ENCODE measurements around the gene NDUFS6. TPM values are rescaled to one million over a fixed set of nuclear protein-coding genes. Genes with fewer than 3 reads are reported as not detected.

NDUFS6 gene
- total and polyA plus RNA-seq, 2 of the 4 experiments (the other 2 are of a cell fraction) = 10.4 to 69.0 TPM

- no peak overlapping the region for H3K18ac ChIP-seq (ENCODE audit: low read depth, low read length)
- no peaks in the 10 kb centered on the region for H3K36me3 ChIP-seq (ENCODE audit: control insufficient read depth, insufficient read depth, low read length)
- H3K4me3 ChIP-seq (ENCODE audit: insufficient read depth, low read depth, low read length) = no peak overlapping the region
- H2BK5ac ChIP-seq (ENCODE audit: low read depth, low read length, poor library complexity, severe bottlenecking) = no peak overlapping the region
- POLR2A ChIA-PET (ENCODE audit: unreplicated experiment) = no interaction called here
- TF ChIP-seq USF2 (IDR thresholded peaks at IDR 0.05; ENCODE audit: low read depth, low read length) (no peak), MXI1 (IDR thresholded peaks at IDR 0.05; ENCODE audit: borderline replicate concordance, low read depth, low read length) (no peak), MAZ (IDR thresholded peaks at IDR 0.05; ENCODE audit: borderline replicate concordance, low read depth, low read length) (no peak), CEBPB (IDR thresholded peaks at IDR 0.05; ENCODE audit: low read depth, low read length) (no peak), RAD21 (IDR thresholded peaks at IDR 0.05; ENCODE audit: low read length) (no peak), ELK1 (IDR thresholded peaks at IDR 0.05; ENCODE audit: borderline replicate concordance, low read depth, low read length) (no peak), SMC3 (IDR thresholded peaks at IDR 0.05; ENCODE audit: low read depth, low read length) (no peak), FOS (IDR thresholded peaks at IDR 0.05; ENCODE audit: low read depth, low read length) (no peak), BHLHE40 (IDR thresholded peaks at IDR 0.05; ENCODE audit: low read depth, low read length) (no peak), NFE2L2 (IDR thresholded peaks at IDR 0.05; ENCODE audit: low read depth, low read length) (no peak), CHD1 (IDR thresholded peaks at IDR 0.05; ENCODE audit: low read depth, low read length) (no peak), RFX5 (IDR thresholded peaks at IDR 0.05; ENCODE audit: low read depth, low read length) (no peak), POLR2A (IDR thresholded peaks at IDR 0.05; ENCODE audit: low read depth, low read length) (no peak), MAFK (IDR thresholded peaks at IDR 0.05; ENCODE audit: low read depth, low read length) (no peak), RCOR1 (IDR thresholded peaks at IDR 0.05; ENCODE audit: insufficient replicate concordance, low read length) (no peak), CTCF (conservative IDR thresholded peaks at IDR 0.05; ENCODE audit: low read depth, low read length) (no peak)
- H3K4me2 ChIP-seq (ENCODE audit: low read depth, low read length) = no peak overlapping the region
- ATAC-seq (ENCODE audit: low read depth) (no peak), DNase-seq (no peak)
- no peak overlapping the region for H4K8ac ChIP-seq (ENCODE audit: low read depth in 2 of 2, low read length in 2 of 2)
- H3K27ac ChIP-seq (ENCODE audit: insufficient read depth, low read length) = no peak overlapping the region
- H3K23ac ChIP-seq (ENCODE audit: low read depth, low read length) = no peak overlapping the region
- in situ Hi-C loops (cut with MboI; ENCODE audit: low sequenced_read_pairs) (no loop called here), dilution Hi-C loops (cut with HindIII; ENCODE audit: low sequenced_read_pairs, unreplicated experiment) (no loop called here), intact Hi-C loops (cut with micrococcal nuclease) (no loop called here)
- peaks cover 28% of the 10 kb centered on the region for H3K27me3 ChIP-seq (ENCODE audit: control insufficient read depth, insufficient read depth, low read length)
- no peak overlapping the region for H3K9ac ChIP-seq (ENCODE audit: low read depth, low read length)
- H4K20me1 ChIP-seq (ENCODE audit: insufficient read depth, low read length) = no peaks in the 10 kb centered on the region
- H3K56ac ChIP-seq (ENCODE audit: extremely low read depth, insufficient read depth, low read length) = no peak overlapping the region
- H2BK15ac ChIP-seq (ENCODE audit: low read depth, low read length) = no peak overlapping the region
- H2AFZ ChIP-seq (replicated peaks; ENCODE audit: low read length, poor library complexity) = no peak overlapping the region
- no peak overlapping the region for H2BK20ac ChIP-seq (ENCODE audit: low read depth, low read length)
- no peak overlapping the region for H4K91ac ChIP-seq (ENCODE audit: insufficient read depth, low read depth, low read length)
- BruUV-seq (replicated peaks) = no TSS peak
- H3K4ac ChIP-seq (ENCODE audit: low read depth, low read length) = no peak overlapping the region
- no peak overlapping the region for H3K14ac ChIP-seq (replicated peaks; ENCODE audit: low read depth, low read length)
- H4K5ac ChIP-seq (ENCODE audit: low read depth, low read length) = no peak overlapping the region
- H3K79me1 ChIP-seq (ENCODE audit: low read depth in 1 of 2, low read length in 2 of 2) = no peaks in the 10 kb centered on the region
- H2BK120ac ChIP-seq (ENCODE audit: low read depth, low read length) = no peak overlapping the region
- CTCF ChIA-PET = no interaction called here
- no peaks in the 10 kb centered on the region for H3K4me1 ChIP-seq (ENCODE audit: control insufficient read depth, insufficient read depth, low read length)
- no peak overlapping the region for H2AK5ac ChIP-seq (ENCODE audit: low read depth, low read length)
- H2AK9ac ChIP-seq (replicated peaks; ENCODE audit: low read depth, low read length, poor library complexity) = no peak overlapping the region
- H3K9me3 ChIP-seq (ENCODE audit: control insufficient read depth, insufficient read depth, low read length) = no peaks in the 10 kb centered on the region
- no CpG with 5 or more reads among the region's 17 CpGs for WGBS, 2 experiments (ENCODE audit: extremely low coverage in 2 of 2, insufficient read length in 1 of 2)
- H3K9me1 ChIP-seq (ENCODE audit: insufficient read depth, low read length) = no peaks in the 10 kb centered on the region
Measured at GRCh38 chr5:1842004-1842819, 41.0 kb downstream of the NDUFS6 start.

Data from IMR-90 (cell line).